ENCODE data around the gene SPRR1B.

- TF ChIP-seq RFX5 (IDR thresholded peaks at IDR 0.05; ENCODE audit: low read depth, low read length) (no peak), MBD4 (IDR thresholded peaks at IDR 0.05; ENCODE audit: borderline replicate concordance, low read length) (no peak), JUN (CRISPR knock-in tag; IDR thresholded peaks at IDR 0.05) (no peak)
Measured at GRCh38 chr1:153057375-153057774, 26.4 kb downstream of the SPRR1B start, which contains the start of gene SPRR2A.
